HG02759 (cell line): ENCODE measurements around the gene ASXL1.
"Not testable (repeated sequence)": the region's sequence is repeated elsewhere in the genome, so short reads cannot be mapped to it uniquely, and the experiment has no call there.

Source experiments
- ATAC-seq: cut with Tn5 transposase; IDR thresholded peaks from one replicate; pipeline ENCODE4 v1.9.1; 2021; ENCODE audit warnings: mild to moderate bottlenecking, moderate library complexity; ENCODE audit not compliant: unreplicated experiment

The ASXL1 gene

DNA sequence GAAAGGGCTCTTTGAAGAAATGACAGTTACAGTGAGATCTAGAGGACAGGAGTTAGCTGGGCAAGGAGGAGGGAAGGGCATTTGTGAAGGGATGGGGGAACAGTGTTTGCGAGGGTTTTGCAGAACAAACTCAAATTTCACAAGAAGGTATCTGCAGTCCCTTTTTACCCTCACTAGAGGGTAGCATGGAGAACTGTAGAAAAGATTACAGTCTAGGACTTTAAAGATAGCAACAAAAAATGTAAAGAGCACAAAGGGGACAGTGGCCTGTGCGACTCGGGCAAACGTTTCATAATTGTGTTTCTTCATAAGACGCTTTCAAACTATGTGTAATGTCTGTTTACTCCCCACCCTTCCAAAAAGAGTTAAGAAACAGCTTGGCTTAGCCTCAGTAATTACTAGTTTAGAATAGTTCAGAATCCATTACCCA, 21.2 kb upstream of the ASXL1 start:
- ATAC-seq: no peak

DNA sequence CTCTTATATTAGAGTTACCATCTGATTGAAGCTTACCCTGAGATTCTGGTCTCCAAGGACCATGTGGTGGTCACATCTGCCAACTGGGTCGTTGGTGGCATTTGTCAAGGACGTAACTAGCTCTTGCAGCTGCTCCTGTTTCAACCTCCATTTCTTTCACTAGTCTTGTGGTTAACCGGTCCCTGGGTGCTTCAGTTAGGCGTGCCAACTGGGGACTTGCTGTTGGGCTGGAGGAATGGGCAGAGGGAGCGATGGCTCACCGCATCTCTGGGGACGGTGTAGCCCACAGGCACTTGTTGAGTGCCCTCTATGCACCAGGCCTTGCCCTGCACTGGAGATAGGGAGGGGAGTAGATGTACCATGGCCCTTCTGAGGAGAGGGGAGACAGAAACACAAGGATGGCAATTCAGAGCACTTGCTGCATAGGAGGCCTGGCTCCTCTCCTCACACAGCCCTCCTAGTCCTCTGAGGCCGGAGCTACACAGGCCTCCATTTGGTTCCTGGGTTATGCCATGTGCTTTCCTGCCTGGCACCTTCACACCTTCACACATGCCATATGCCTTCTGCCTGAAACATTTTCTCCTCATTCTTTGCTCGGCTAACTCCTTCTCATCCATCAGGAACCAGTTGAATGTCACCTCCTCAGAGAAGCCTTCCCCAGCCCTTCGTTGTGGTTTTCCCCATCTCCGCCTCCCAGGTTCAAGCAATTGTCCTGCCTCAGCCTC, 20.0 kb upstream of the ASXL1 start:
- no peak for ATAC-seq

DNA sequence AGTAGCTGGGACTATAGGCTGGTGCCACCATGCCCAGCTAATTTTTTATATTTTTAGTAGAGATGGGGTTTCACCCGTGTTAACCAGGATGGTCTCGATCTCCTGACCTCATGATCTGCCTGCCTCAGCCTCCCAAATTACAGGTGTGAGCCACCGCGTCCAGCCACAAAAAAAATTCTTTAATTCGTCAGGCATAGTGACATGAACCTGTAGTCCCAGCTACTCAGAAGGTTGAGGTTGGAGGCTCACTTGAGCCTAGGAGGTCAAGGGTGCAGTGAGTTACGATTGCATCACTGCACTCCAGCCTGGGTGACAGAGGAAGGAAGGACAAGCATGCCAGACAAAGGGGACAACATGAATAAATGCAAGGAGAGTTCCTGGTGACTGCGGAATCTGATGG, 19.5 kb upstream of the ASXL1 start:
- ATAC-seq: no peak

DNA sequence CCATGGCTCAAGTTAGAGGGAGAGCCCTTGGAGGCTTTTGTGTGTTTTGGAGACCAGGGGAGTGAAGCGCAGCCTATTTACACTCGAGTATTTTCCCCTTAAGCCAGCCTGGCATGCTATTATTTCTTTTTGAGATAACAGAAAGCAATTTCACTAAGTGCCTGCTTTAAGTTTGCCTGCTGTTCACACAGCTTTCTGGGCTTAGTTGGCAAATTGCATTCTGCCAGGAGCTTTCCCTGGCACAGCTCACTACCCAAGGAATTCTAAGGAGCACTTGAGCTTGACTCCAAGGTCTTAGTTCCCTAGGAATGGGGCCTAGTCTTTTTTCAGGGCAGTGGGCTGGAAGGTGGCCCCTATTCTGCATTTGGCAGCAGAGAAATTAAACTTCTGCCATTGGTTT, 19.0 kb upstream of the ASXL1 start:
- ATAC-seq: no peak

DNA sequence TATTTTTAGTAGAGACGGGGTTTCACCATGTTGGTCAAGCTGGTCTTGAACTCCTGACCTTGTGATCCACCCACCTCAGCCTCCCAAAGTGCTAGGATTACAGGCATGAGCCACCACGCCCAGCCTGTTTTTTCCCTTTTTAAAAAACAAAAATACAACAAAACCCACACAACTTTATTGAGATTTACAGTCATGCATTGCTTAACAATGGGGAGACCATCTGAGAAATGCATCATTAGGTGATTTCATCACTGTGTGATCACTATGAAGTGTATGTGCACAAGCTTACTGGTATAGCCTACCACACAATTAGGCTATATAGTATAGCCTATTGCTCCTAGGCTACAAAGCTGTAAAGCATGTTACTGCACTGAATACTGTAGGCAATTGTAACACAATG, 17.1 kb upstream of the ASXL1 start:
- not testable (repeated sequence) for ATAC-seq

DNA sequence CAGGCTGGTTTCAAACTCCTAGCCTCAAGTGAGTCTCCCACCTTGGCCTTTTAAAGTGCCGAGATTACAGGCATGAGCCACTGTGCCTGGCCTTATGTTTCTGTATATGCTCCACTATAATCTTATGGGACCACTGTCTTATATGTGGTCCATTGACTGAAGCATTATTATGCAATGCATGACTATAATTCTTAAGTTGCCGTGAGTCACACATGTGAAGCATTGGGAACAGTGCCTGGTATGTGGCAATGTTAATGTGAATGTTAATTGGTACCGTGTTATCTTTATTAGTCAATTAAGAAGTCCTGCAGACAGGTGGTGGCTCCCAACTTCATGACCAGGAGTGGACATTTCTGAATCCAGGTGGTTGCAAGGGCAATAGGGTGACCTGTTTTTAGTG, 14.7 kb upstream of the ASXL1 start:
- ATAC-seq: no peak

DNA sequence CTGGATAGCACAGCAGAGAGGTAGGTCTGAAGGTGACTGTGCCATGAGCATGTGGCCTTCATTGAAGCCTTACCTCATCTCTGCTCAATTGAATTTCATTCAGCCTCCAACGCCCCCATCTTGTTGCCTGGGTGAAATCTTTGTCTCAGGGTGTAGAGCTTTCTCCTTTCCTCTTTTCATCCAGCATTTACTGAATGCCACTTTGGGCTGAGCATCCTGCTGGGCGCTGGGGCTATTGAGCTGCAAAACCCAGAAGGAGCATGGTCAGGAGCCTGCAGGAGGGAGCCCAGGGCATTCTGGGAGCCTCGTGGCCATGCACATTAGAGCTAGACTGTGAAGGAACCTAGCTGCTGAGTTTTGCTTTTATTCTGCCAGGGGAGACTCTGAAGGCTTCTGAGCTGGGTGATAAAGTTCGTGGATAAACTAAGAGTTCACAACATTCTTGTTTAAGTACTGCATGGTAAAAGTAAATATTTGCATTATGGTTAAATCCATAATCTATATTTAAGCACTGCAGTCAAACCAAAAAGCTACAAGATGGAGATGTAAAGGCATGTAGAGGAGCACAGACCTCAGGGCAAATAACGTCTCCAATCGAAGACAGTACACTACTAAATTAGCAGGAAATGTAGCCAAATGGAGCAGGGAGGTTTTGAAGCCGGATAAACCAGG, 13.2 kb upstream of the ASXL1 start:
- ATAC-seq: no peak

DNA sequence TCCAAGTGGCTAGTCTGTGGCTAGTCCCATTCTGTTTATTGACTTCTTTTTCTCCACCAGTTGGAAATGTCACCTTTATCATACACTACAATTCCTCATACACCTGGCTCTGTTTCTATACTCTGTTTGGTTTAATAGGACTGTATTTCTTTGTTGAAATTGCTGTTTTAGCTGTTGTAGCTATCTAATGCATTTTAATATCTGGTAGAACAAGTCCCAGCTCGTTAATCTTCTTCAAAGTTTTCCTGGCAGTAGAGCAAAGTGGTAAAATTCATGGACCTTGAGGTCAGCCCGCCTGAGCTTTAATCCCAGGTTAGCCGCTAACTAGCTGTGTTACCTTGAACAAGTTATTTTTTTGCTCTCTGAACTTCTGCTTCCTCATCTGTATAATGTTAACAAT, 9.9 kb upstream of the ASXL1 start:
- no peak for ATAC-seq

DNA sequence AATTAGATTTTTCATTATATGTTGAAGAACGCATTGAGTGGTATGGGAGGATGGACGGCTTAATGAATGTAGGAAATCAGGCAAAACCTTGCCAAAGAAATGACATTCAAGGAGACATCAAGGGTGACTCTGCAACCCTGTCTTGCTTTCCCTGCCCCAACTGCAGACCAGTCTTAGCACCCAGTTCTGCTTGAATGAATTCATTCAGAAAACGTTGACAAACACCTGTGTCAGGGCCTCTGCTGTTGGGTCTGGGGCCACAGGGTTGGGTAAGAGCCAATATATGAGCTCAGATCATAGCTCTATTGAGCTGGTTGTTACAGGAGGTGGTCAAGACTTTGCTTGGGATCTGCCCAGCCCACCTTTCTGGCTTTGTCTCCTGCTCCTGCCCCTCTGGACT, 7.7 kb upstream of the ASXL1 start:
- ATAC-seq: peak; percentile 40

DNA sequence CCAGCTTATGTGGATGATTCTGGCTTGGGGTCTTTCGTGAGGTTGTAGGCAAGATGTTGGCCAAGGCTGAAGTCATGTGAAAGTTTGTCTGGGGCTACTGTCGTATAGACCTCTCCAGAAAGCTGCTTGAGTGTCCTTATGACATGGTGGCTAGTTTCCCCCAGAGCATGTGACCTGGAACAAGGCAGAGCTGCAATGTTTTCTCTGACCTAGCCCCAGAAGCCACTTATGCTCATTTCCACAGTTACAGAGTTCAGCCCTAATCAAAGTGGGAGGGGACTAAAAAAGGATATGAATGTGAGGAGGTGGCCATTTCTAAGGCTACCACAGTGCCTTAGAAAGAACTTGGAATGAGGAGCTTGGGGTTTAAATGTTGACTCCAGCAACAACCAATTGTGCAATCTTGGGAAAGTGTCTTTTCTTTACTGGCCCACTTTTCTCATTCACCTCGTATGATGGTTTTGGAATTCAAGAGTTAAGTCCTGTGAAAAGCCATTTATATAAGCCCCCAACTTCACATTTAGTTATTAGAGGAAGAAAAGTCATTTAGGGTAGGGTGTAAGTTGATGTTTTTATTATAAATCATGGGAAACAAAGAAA, 5.9 kb upstream of the ASXL1 start:
- ATAC-seq: no peak

DNA sequence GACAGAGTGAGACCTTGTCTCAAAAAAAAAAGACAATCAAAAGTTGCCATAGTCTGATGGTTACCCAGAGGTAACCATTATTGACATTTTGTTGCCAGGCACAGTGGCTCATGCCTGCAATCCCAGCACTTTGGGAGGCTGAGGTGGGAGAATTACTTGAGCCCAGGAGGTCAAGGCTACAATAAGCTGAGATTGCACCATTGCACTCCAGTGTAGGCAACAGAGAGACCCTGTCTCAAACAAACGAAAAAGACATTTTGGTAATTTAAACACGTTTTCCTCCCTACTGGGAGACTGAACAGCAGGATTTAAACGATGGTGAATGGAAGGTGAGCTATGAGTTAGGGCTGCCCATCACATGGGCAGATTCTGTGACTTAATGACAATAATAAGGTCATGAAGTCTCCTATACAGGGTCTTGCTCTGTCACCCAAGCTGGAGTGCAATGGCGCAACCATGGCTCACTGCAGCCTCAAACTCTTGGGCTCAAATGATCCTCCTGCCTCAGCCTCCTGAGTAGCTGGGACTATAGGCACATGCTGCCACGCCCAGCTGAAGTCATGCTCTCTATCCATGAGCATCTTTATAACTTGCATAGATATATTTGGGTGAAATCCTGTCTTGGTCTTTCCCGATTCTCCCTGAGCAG, 4.2 kb upstream of the ASXL1 start:
- ATAC-seq: no peak

DNA sequence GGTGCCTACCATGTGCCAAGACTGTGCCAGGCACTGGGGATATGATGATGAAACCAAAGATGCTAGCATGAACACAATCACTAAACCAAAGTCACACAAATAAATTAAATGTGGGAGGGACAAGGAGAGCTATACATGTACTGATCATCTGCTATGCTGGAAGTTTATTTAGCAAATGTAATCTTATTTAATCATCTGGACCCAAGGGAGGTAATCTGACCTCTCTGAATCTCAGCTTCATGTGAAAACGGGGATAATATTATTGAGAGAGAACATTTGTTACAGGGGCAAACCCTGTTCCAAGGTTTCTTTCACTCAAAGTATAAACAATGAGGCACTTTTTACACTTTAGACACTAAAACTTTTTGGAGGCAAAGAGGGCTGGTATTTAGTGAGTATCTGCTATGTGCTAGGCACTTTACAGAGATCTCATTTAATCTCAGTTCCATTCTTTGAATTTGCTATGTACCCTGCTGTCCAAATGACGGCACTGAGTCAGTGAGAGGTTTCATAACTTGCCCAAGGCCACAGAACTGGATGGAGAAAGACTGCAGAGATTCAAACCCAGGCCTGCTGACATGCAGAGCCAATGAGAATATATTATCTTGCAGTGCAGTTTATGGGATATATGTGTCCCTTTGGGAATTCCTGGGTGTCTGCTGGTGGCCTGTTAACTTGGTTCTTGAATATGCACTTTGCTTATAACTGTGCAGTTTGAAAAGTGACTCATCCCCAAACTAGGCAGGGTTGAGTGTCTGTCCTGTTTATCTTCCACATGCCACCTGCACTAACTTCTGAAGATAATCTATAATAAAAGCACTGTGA, 3.3 kb upstream of the ASXL1 start:
- no peak for ATAC-seq

DNA sequence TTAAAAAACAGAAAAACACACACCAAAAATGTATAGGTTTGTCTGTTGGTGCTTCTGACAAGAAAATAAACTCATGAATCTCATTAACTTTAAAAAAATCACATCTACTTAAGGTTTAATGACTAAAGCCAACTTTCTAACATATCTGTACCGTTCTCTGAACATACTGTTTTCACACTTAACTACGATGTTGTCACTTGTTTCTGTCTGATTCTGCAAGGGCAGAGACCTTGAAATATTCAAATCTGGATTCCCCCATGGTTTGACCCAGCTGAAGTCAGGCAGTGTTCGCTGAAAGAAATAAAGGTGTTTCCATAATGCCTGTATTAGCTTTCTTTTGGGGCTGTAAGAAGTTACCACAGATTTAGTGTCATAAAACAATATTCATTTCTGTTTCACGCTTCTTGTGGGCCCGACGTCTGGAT, 2.7 kb upstream of the ASXL1 start:
- ATAC-seq: peak; percentile 16

DNA sequence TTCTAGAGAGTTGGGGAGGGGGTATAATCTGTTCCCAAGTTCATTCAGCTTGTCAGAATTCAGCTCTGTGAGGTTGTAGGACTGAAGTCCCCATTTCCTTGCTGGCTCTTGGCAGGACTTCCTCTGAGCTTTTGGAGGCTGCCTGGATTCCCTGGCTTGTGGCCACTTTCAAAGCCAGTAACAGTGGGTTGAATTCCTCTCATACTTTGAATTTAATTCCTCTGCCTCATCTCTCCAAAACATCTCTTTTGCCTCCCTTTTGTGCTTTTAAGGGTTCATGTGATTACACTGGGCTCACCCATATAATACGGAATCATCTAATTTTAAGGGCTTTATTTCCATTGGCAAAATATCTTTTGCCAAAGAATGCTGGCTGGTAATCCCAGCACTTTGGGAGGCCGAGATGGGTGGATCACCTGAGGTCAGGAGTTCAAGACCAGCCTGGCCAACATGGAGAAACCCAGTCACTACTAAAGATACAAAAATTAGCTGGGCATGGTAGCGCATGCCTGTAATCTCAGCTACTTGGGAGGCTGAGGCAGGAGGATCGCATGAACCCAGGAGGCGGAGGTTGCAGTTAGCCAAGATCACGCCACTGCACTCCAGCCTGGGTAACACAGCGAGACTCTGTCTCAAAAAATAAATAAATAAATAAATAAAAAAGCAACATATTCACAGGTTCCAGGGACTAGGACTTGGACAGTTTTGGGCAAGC, 2.1 kb upstream of the ASXL1 start:
- ATAC-seq: not testable (repeated sequence)

DNA sequence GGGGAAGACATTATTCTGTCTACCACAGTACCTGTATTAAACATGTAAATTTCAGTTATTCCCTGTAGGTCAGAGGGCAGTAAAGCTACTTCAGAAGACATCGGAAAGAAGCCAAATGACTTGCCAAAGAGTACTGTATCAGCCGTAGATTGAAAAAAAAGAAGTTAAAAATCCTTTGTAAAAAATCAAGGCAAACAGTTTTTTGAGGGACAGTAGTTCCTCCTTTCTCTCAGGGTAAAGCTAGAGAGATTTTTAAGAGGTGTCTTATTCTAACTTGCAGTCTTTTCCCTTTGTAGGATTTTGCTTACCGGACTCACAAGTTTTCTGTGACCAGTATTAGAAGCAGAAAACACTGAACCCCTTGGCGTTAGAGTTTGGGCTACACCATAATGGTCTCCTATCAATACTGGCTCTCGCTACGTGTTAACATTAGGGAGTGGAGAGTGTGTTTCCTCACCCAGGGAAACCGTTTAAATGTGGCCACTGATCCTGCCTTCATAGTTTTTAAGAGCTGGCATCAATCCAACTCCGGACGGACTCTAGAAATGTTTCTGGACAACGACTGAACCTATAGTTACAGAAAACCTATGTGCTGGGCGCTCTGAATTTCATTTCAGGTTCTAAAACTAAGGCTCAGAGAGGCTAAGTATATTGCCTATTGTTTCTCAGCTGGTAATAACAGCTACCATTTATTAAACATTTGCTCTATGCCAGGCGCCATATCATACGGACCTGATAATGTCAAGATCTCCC, 1.3 kb upstream of the ASXL1 start:
- no peak for ATAC-seq

DNA sequence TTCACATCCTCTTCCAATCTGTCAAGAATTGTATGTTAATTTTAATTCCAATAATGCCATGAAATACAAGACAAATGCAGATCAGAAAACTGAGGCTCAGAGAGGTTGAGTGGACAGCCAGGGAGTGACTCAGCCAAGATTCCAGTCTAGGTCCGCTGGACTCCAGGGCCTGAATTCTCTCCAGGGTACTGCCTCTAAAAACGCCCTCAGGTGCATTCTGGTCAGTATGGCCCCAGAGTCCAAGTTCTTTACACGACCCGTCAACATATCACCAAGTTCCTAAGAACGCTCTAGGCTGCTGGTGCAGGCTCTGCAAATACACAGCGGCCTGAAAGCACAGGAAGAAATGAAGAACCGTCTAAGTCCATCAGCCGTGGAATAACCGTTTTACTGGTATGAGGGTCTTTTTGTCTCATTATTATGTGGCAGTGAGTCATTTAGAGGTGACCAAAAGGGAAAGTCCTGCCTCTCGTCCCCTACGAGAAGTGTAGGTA, 709 bp upstream of the ASXL1 start:
- ATAC-seq: no peak

DNA sequence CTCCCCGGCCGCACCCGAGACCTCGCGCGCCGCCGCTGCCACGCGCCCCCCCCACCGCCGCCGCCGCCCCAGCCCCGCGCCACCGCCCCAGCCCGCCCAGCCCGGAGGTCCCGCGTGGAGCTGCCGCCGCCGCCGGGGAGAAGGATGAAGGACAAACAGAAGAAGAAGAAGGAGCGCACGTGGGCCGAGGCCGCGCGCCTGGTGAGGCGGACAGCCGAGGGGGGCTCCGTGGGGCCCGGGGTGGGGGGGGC, 426 bp downstream of the ASXL1 start:
- ATAC-seq: no peak

DNA sequence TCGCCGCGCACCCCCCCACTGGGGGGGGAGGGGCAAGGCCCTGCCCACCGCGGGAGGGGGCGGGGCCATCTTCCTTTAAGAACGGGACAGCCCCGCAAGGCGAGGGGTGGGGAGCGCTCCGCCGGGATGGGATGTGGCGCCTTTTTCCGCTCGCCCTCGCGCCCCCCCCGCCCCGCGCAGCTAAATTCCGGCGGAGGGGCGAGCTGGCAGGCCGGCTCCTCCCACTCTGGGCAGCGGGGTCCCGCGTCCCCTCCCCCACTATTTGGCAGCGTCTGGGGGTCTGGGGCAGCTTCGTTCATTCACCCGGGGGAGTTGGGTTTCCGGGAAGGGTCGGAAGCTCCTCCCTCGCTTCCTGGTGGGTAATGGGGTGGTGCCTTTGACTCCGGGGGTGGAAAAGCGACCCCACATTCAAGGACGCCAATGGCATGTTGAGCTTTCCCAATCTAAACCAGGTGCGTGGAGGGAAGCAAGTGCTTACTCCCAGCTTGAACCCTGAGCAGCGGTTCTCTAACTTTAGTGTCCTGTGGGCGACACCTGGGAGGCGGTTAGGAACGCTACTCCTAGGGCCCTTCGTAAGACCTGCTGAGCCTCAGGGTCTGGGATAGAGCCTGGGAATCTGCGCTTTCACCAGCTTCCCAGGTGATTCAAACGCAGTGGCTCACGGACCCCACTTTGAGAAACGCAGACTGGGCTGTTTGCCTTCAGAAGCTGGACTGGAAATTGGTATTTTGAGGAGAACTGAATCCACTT, 927 bp downstream of the ASXL1 start:
- peak; percentile 24 for ATAC-seq
